Testis (tissue), 3 donors: Measurements from ENCODE around the gene NALCN. TPM values are rescaled to one million over a fixed set of nuclear protein-coding genes. Genes with fewer than 3 reads are reported as not detected.

Source experiments
- DNase-seq: peaks from one replicate; pipeline ENCODE4 v3.0.0-alpha.2; 2019
- H3K27ac ChIP-seq, 2 donors: fragments of 200-600 bp; sonication (generic); one replicate each; pipeline ENCODE4 v1.5.1; 2019
- H3K27me3 ChIP-seq: fragments of 200-600 bp; sonication (generic); one replicate; pipeline ENCODE4 v1.5.1; 2019
- H3K36me3 ChIP-seq: fragments of 200-600 bp; sonication (generic); one replicate; pipeline ENCODE4 v1.5.1; 2017; ENCODE audit warnings: low read depth; ENCODE audit errors: missing control alignments
- H3K4me1 ChIP-seq: fragments of 200-600 bp; sonication (generic); one replicate; pipeline ENCODE4 v1.5.1; 2019
- H3K4me3 ChIP-seq, 2 donors: fragments of 200-600 bp; sonication (generic); one replicate each; pipeline ENCODE4 v1.5.1; 2017 to 2019
- H3K9me3 ChIP-seq: fragments of 200-600 bp; sonication (generic); one replicate; pipeline ENCODE4 v1.5.1; 2017
- POLR2A ChIP-seq: fragments of 450-650 bp; IDR thresholded peaks from one replicate; pipeline ENCODE4 v1.6.1; 2017; ENCODE audit warnings: antibody characterized with exemption, mild to moderate bottlenecking, moderate library complexity
- WGBS, 2 donors: methylation state at CpG; one replicate each; pipeline ENCODE4 v1.1.5; 2018; 5-methylcytosine and 5-hydroxymethylcytosine counted together
- intact Hi-C: fragments of 100-400 bp; cut with DNase I; formaldehyde crosslinking; loops from one replicate; pipeline ENCODE4 v1.15.1; 2023; ENCODE audit warnings: low total_unique reads
- polyA plus RNA-seq: library from polyadenylated mRNA; stranded (reverse); fragments of 350-450 nt; fragmentation: Illumina TruSeq; extraction: RNeasy Lipid Tissue Mini Kit (QIAGEN cat#74804); gene quantifications from one replicate; pipeline ENCODE4 v1.2.3, GENCODE V29; 2014; ENCODE audit warnings: low read depth, low replicate concordance; ENCODE audit not compliant: insufficient read depth
- total RNA-seq, 2 donors: library from RNA; depleted of rRNA; stranded (reverse); fragments of >200 nt; gene quantifications; one replicate each; pipeline ENCODE4 v1.2.3, GENCODE V29; 2016
- TF ChIP-seq, protein P1 (sequence below), 3 experiments: fragments of 450-650 bp in 2 of 3; fragments of 200-600 bp in 1 of 3; sonication (generic) in 1 of 3; IDR thresholded peaks; one replicate each; pipeline ENCODE4 v1.5.1; 2016 to 2019; ENCODE audit warnings: antibody characterized with exemption in 3 of 3, mild to moderate bottlenecking in 2 of 3, moderate library complexity in 1 of 3

NALCN gene
- total and polyA plus RNA-seq, 3 donors from 2014 or later, result 2.9 to 4.0 (median 3.2) TPM

DNA sequence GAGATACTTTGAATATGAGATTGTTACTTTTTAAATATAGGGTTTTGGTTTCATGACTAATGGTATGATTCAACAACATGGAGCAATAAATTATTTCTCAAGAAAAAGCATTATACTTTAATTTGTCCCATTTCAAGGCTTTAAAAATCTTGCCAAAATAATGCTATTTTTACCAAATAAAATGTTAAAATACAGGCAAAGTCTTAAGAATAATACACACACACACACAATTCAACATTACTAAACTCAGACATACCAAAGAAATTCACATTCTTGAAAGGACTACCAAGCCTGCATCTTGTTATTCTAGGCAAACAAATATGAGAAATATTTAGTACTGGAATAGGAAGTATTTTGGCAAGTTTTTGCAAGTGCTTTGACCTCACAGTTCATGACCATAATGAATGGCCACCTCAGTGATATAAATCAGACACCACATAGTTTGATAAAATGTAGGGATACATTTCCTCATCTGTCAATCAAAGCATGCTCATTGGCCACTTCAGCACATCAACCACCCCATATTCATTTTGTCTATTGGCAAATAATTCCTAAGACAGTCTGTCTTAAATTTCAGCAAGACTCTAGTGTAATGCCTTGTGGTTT is 107.2 kb downstream of the NALCN start:
- Histone ChIP-seq H3K9me3 (no peaks in the 10 kb centered on the region), H3K4me3 (no peak overlapping the region), H3K27me3 (no peaks in the 10 kb centered on the region), H3K27ac (no peak overlapping the region), H3K36me3 (no peaks in the 10 kb centered on the region), H3K4me1 (no peaks in the 10 kb centered on the region)
- intact Hi-C loops, result no loop called here
- TF ChIP-seq, protein P1, sequence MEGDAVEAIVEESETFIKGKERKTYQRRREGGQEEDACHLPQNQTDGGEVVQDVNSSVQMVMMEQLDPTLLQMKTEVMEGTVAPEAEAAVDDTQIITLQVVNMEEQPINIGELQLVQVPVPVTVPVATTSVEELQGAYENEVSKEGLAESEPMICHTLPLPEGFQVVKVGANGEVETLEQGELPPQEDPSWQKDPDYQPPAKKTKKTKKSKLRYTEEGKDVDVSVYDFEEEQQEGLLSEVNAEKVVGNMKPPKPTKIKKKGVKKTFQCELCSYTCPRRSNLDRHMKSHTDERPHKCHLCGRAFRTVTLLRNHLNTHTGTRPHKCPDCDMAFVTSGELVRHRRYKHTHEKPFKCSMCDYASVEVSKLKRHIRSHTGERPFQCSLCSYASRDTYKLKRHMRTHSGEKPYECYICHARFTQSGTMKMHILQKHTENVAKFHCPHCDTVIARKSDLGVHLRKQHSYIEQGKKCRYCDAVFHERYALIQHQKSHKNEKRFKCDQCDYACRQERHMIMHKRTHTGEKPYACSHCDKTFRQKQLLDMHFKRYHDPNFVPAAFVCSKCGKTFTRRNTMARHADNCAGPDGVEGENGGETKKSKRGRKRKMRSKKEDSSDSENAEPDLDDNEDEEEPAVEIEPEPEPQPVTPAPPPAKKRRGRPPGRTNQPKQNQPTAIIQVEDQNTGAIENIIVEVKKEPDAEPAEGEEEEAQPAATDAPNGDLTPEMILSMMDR (IDR thresholded peaks at IDR 0.05), result no peak
- no peak for TF ChIP-seq POLR2A
- DNase-seq, result no peak

DNA sequence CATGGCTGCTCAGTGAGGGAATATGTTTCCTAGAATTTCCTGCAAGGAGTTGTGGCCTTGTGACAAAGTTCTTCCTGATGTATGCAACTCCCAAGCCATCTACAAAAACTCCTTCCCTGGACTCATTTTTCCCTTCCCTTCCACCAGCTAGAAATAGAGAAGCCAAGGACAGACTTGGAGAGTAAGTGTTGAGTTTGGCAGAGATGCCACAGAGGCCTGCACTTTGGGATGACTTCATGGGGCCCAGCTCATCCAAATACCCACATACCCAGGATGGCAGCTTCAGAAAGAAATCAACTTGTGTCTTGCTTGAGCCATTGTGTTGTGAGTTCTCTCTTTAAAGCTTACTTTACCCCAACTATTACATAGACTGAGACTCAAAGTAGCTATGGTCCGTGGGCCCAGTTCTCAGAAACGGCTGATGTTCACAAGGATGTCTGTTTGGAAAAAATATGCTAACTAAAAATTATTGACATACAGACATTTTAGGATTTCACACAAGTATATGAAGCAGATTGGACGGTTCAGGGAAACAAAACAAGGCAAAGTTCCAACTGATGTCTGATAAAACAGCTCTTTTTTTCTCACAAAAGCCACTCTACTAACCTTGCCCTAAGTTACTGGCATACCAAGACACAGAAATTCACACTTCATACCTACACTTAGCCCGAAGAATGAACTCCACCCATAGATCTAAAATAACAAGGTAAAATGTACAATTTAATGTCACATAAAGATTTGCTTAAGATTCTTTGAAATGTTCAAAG is 107.9 kb downstream of the NALCN start:
- no peak for TF ChIP-seq POLR2A
- TF ChIP-seq, protein P1 (IDR thresholded peaks at IDR 0.05), result no peak
- Histone ChIP-seq H3K36me3 (no peaks in the 10 kb centered on the region), H3K9me3 (no peaks in the 10 kb centered on the region), H3K4me3 (no peak overlapping the region), H3K27me3 (no peaks in the 10 kb centered on the region), H3K4me1 (no peaks in the 10 kb centered on the region), H3K27ac (no peak overlapping the region)
- WGBS, 2 donors, result 79 to 83% methylated on average over 4 of the region's 4 CpGs
- DNase-seq, result no peak
- intact Hi-C loops, result no loop called here

- 66 to 74% methylated on average over 5 of the region's 5 CpGs for WGBS, 2 donors
- no peaks in the 10 kb centered on the region for H3K27me3 ChIP-seq
- no peak overlapping the region for H3K4me3 ChIP-seq
- no peaks in the 10 kb centered on the region for H3K4me1 ChIP-seq
- TF ChIP-seq, protein P1 (IDR thresholded peaks at IDR 0.05), result no peak
- TF ChIP-seq POLR2A, result no peak
- intact Hi-C loops, result no loop called here
- H3K27ac ChIP-seq, result no peak overlapping the region
- no peaks in the 10 kb centered on the region for H3K9me3 ChIP-seq
- DNase-seq, result no peak
- H3K36me3 ChIP-seq, result no peaks in the 10 kb centered on the region
Measured at GRCh38 chr13:101307181-101307701, 109.1 kb downstream of the NALCN start.

- no peaks in the 10 kb centered on the region for H3K4me1 ChIP-seq
- H3K9me3 ChIP-seq, result no peaks in the 10 kb centered on the region
- no peaks in the 10 kb centered on the region for H3K36me3 ChIP-seq
- no peak for DNase-seq
- intact Hi-C loops, result no loop called here
- 66 to 91% methylated on average over 3 of the region's 3 CpGs for WGBS, 2 donors
- H3K27ac ChIP-seq, result no peak overlapping the region
- TF ChIP-seq, protein P1 (IDR thresholded peaks at IDR 0.05), result no peak
- no peak for TF ChIP-seq POLR2A
- H3K4me3 ChIP-seq, result no peak overlapping the region
- no peaks in the 10 kb centered on the region for H3K27me3 ChIP-seq
Measured at GRCh38 chr13:101306773-101307172, 109.5 kb downstream of the NALCN start.
